ENCODE measurements around the gene INPPL1. TPM values are rescaled to one million over a fixed set of nuclear protein-coding genes. Genes with fewer than 3 reads are reported as not detected.

The INPPL1 gene
- total and polyA plus RNA-seq, 10 donors, result 28.2 to 177 (median 126) TPM

DNA sequence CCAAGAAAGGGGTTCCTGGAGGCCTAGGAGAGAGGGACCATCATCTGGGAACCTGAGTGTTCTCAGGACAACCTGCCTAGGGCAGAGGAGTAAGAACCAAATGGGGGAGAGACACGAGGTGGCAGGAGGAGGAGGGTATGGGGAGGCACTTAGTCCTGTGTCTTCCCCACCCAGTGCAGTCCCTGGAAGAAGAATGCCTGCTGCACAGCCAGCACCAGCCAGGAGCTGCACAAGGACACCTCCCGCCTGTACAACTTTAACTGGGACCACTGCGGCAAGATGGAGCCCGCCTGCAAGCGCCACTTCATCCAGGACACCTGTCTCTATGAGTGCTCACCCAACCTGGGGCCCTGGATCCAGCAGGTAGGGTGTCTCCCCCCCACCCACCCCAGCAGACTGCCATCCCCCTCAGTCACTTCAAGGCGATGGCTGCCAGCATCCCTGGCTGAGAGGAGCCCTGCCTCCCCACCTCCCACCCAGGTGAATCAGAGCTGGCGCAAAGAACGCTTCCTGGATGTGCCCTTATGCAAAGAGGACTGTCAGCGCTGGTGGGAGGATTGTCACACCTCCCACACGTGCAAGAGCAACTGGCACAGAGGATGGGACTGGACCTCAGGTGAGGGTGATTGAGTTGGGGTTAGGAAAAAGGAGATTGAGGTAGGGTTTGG is 3.7 kb upstream of the INPPL1 start:
- no peak for TF ChIP-seq POLR2AphosphoS5 (IDR thresholded peaks at IDR 0.05)
- TF ChIP-seq POLR2A (IDR thresholded peaks at IDR 0.05), result no peak
- TF ChIP-seq, protein P1, sequence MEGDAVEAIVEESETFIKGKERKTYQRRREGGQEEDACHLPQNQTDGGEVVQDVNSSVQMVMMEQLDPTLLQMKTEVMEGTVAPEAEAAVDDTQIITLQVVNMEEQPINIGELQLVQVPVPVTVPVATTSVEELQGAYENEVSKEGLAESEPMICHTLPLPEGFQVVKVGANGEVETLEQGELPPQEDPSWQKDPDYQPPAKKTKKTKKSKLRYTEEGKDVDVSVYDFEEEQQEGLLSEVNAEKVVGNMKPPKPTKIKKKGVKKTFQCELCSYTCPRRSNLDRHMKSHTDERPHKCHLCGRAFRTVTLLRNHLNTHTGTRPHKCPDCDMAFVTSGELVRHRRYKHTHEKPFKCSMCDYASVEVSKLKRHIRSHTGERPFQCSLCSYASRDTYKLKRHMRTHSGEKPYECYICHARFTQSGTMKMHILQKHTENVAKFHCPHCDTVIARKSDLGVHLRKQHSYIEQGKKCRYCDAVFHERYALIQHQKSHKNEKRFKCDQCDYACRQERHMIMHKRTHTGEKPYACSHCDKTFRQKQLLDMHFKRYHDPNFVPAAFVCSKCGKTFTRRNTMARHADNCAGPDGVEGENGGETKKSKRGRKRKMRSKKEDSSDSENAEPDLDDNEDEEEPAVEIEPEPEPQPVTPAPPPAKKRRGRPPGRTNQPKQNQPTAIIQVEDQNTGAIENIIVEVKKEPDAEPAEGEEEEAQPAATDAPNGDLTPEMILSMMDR (IDR thresholded peaks at IDR 0.05 in 8 of 11, conservative IDR thresholded peaks at IDR 0.05 in 3 of 11), result no peak
- Histone ChIP-seq H3K36me3 (no peaks in the 10 kb centered on the region), H3K4me1 (peaks cover 12 to 59% (median 40%) of the 10 kb centered on the region in 6 donors), H3K4me3 (peak overlapping the region in 1 of 8 donors; percentile 50), H3K27me3 (replicated peaks in 1 of 7) (peaks cover 0 to 6% (median 0%) of the 10 kb centered on the region in 7 donors), H3K9me3 (no peaks in the 10 kb centered on the region), H3K27ac (peak overlapping the region in 4 of 8 donors; percentile 97 to 98 (median 98))
- DNase-seq, result peak; percentile 76
- 66 to 85% (median 79%) methylated on average over 7 to 10 of the region's 10 CpGs for WGBS, 5 donors
- intact Hi-C loops (cut with DNase I; ENCODE audit: low total_unique reads), result no loop called here

- no peak for TF ChIP-seq POLR2AphosphoS5 (IDR thresholded peaks at IDR 0.05)
- Histone ChIP-seq H3K27me3 (replicated peaks in 1 of 7) (peaks cover 0 to 6% (median 0%) of the 10 kb centered on the region in 7 donors), H3K4me3 (peak overlapping the region in 1 of 8 donors; percentile 50), H3K36me3 (peaks cover 0 to 3% (median 0%) of the 10 kb centered on the region in 6 donors), H3K9me3 (no peaks in the 10 kb centered on the region), H3K27ac (peak overlapping the region in 4 of 8 donors; percentile 97 to 98 (median 98)), H3K4me1 (peaks cover 14 to 64% (median 44%) of the 10 kb centered on the region in 6 donors)
- WGBS, 5 donors, result 27 to 48% (median 43%) methylated on average over 7 of the region's 7 CpGs
- peak; percentile 81 for DNase-seq
- intact Hi-C loops (cut with DNase I; ENCODE audit: low total_unique reads), result no loop called here
Measured at GRCh38 chr11:72221386-72222075, 3.0 kb upstream of the INPPL1 start.

GRCh38 chr11:72222106-72222891 is 2.3 kb upstream of the INPPL1 start:
- Histone ChIP-seq H3K4me1 (peaks cover 14 to 66% (median 48%) of the 10 kb centered on the region in 6 donors), H3K27me3 (replicated peaks in 1 of 7) (peaks cover 0 to 6% (median 0%) of the 10 kb centered on the region in 7 donors), H3K9me3 (no peaks in the 10 kb centered on the region), H3K4me3 (peak overlapping the region; percentile 73 to 97 (median 81)), H3K36me3 (peaks cover 0 to 11% (median 0%) of the 10 kb centered on the region in 6 donors), H3K27ac (peak overlapping the region; percentile 95 to 98 (median 97))
- 70 to 80% (median 73%) methylated on average over 6 of the region's 6 CpGs for WGBS, 5 donors
- intact Hi-C loops (cut with DNase I; ENCODE audit: low total_unique reads), result no loop called here
- TF ChIP-seq, protein P1 (IDR thresholded peaks at IDR 0.05 in 8 of 11, conservative IDR thresholded peaks at IDR 0.05 in 3 of 11), result no peak
- TF ChIP-seq POLR2A (IDR thresholded peaks at IDR 0.05) (no peak), POLR2AphosphoS5 (IDR thresholded peaks at IDR 0.05) (no peak)
- DNase-seq, result peak; percentile 72

DNA sequence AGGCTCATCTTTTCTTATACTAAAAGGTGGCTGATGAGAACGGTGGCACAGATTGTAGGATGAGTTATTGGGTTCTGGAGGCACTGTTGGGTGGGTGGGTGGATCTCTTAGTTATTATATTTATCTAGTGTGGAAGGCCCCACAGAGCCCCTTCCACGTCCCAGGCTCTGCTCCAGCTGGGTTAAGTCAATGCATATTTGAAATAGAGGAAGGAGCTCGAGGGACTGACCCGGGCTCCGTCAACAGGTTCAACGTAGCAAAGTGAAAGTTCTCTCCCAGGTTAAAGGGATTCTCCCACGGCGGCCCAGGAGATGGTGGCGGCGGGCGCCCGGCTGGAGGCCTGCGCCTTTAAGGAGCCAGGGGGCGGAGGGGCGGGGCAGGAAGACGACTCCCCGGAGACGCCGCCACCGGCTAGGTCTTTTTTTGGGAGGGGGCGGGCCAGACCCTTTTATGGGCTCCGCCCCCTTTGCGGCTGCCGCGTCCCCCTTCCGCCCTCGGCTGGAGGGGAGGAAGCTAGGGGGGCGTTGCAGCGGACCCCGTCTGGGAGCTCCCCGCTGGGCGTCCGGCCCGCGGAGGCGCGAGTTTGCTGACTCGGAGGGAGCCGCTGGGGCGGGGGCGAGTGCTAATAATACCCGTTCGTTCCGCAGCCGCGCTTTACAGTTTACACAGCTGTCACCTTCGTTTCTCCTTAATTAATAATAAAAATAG is 1.5 kb upstream of the INPPL1 start:
- intact Hi-C loops (cut with DNase I; ENCODE audit: low total_unique reads), result no loop called here
- peak overlapping the region; percentile 95 to 98 (median 97) for H3K27ac ChIP-seq

More for the DNA sequence above, 1.5 kb upstream of the INPPL1 start:
- H3K4me1 ChIP-seq, result peaks cover 14 to 66% (median 44%) of the 10 kb centered on the region in 6 donors
- H3K27me3 ChIP-seq (replicated peaks in 1 of 7), result peaks cover 0 to 5% (median 0%) of the 10 kb centered on the region in 7 donors
- peak; percentile 98 for DNase-seq
- H3K36me3 ChIP-seq, result peaks cover 0 to 19% (median under 1%) of the 10 kb centered on the region in 6 donors
- 0 to 1% (median 0%) methylated on average over 20 to 47 of the region's 47 CpGs for WGBS, 5 donors
- H3K4me3 ChIP-seq, result peak overlapping the region; percentile 73 to 97 (median 81)
- no peaks in the 10 kb centered on the region for H3K9me3 ChIP-seq
- TF ChIP-seq POLR2AphosphoS5 (IDR thresholded peaks at IDR 0.05), result peak; percentile 88 to 94 (median 90)
- TF ChIP-seq, protein P1 (IDR thresholded peaks at IDR 0.05 in 8 of 11, conservative IDR thresholded peaks at IDR 0.05 in 3 of 11), result peak; percentile 8 to 82 (median 65)
- TF ChIP-seq POLR2A (IDR thresholded peaks at IDR 0.05), result peak in 2 of 3 donors; percentile 27 to 55
